ENCODE data around the gene MPST. TPM values are rescaled to one million over a fixed set of nuclear protein-coding genes. Genes with fewer than 3 reads are reported as not detected.
"Not testable (repeated sequence)": the region's sequence is repeated elsewhere in the genome, so short reads cannot be mapped to it uniquely, and the experiment has no call there.

MPST gene
- polyA plus RNA-seq (ENCODE audit: insufficient read length in 4 of 4), result 10 to 100 TPM; 49.2 to 79.6 (median 52.2) TPM

- DNase-seq (ENCODE audit: low read depth in 4 of 4, low spot score in 3 of 4), result peak in 2 of 4 donors; percentile 77 to 78
These were observed at the start of gene MPST, which contains the start of gene TST for GRCh38 chr22:37019309-37020191. MPST (plus strand) TSS chr22:37019742; CDS start chr22:37019837, 95 bp downstream. TST (minus strand) TSS chr22:37019447; CDS start chr22:37018732, 715 bp downstream.

- no peak for DNase-seq (ENCODE audit: low read depth in 4 of 4, low spot score in 3 of 4)
These were observed 48.0 kb upstream of the MPST start for GRCh38 chr22:36971341-36972125.

- no peak for DNase-seq (ENCODE audit: low read depth in 4 of 4, low spot score in 3 of 4)
These were observed 42.9 kb upstream of the MPST start for GRCh38 chr22:36976606-36977005.

- no peak for DNase-seq (ENCODE audit: low read depth in 4 of 4, low spot score in 3 of 4)
These were observed 42.1 kb upstream of the MPST start for GRCh38 chr22:36977401-36977861.

- DNase-seq (ENCODE audit: low read depth in 4 of 4, low spot score in 3 of 4), result peak; percentile 66 to 80 (median 74)
These were observed 41.4 kb upstream of the MPST start for GRCh38 chr22:36977947-36978660.

GRCh38 chr22:36979016-36979910 is 40.3 kb upstream of the MPST start:
- DNase-seq (ENCODE audit: low read depth in 4 of 4, low spot score in 3 of 4), result no peak

- DNase-seq (ENCODE audit: low read depth in 4 of 4, low spot score in 3 of 4), result no peak
These were observed 38.2 kb upstream of the MPST start for GRCh38 chr22:36981247-36981775.

- DNase-seq (ENCODE audit: low read depth in 4 of 4, low spot score in 3 of 4), result no peak
These were observed 37.4 kb upstream of the MPST start for GRCh38 chr22:36982136-36982535.

- DNase-seq (ENCODE audit: low read depth in 4 of 4, low spot score in 3 of 4), result no peak
These were observed 34.2 kb upstream of the MPST start for GRCh38 chr22:36985211-36985889.

- DNase-seq (ENCODE audit: low read depth in 4 of 4, low spot score in 3 of 4), result no peak
These were observed 33.2 kb upstream of the MPST start for GRCh38 chr22:36986242-36986821.

- no peak for DNase-seq (ENCODE audit: low read depth in 4 of 4, low spot score in 3 of 4)
These were observed 31.3 kb upstream of the MPST start for GRCh38 chr22:36988075-36988832.

GRCh38 chr22:36989012-36989411 is 30.5 kb upstream of the MPST start:
- not testable (repeated sequence) for DNase-seq (ENCODE audit: low read depth in 4 of 4, low spot score in 3 of 4)

- no peak for DNase-seq (ENCODE audit: low read depth in 4 of 4, low spot score in 3 of 4)
These were observed 29.1 kb upstream of the MPST start for GRCh38 chr22:36990457-36990856.

GRCh38 chr22:36991206-36991605 is 28.3 kb upstream of the MPST start:
- no peak for DNase-seq (ENCODE audit: low read depth in 4 of 4, low spot score in 3 of 4)

GRCh38 chr22:36997746-36998145 is 21.8 kb upstream of the MPST start:
- no peak for DNase-seq (ENCODE audit: low read depth in 4 of 4, low spot score in 3 of 4)

GRCh38 chr22:36998620-36999351 is 20.8 kb upstream of the MPST start:
- DNase-seq (ENCODE audit: low read depth in 4 of 4, low spot score in 3 of 4), result no peak

- no peak for DNase-seq (ENCODE audit: low read depth in 4 of 4, low spot score in 3 of 4)
These were observed 20.1 kb upstream of the MPST start for GRCh38 chr22:36999463-36999862.

Data from right renal pelvis (tissue), 4 donors.